DOHH2 (cell line): ENCODE results near the gene TBC1D22A.
"Not testable (repeated sequence)": the region's sequence is repeated elsewhere in the genome, so short reads cannot be mapped to it uniquely, and the experiment has no call there.

Experiments used
- EZH2phosphoT487 ChIP-seq: fragments of 200-600 bp; sonication (generic); IDR thresholded peaks from 2 replicates; pipeline ENCODE4 v1.6.1; 2017; ENCODE audit warnings: borderline replicate concordance, mild to moderate bottlenecking, antibody characterized with exemption, low read length, moderate library complexity, mixed read lengths
- TF ChIP-seq, protein P1 (sequence below): fragments of 200-600 bp; sonication (generic); IDR thresholded peaks from one replicate; pipeline ENCODE4 v1.5.1; 2014; ENCODE audit warnings: antibody characterized with exemption, mild to moderate bottlenecking, low read depth, low read length; ENCODE audit not compliant: poor library complexity, severe bottlenecking

DNA sequence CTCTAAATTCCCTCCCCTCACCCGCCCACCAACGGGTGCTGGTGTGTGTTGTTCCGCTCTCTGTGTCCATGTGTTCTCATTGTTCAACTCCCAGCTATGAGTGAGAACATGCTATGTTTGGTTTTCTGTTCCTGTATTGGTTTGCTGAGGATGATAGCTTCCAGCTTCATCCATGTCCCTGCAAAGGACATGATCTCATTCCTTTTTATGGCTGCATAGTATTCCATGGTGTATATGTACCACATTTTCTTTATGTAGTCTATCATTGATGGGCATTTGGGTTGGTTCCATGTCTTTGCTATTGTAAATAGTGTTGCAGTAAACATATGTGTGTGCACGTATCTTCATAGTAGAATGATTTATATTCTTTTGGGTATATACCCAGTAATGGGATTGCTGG lies 54.9 kb downstream of the TBC1D22A start:
- TF ChIP-seq, protein P1, sequence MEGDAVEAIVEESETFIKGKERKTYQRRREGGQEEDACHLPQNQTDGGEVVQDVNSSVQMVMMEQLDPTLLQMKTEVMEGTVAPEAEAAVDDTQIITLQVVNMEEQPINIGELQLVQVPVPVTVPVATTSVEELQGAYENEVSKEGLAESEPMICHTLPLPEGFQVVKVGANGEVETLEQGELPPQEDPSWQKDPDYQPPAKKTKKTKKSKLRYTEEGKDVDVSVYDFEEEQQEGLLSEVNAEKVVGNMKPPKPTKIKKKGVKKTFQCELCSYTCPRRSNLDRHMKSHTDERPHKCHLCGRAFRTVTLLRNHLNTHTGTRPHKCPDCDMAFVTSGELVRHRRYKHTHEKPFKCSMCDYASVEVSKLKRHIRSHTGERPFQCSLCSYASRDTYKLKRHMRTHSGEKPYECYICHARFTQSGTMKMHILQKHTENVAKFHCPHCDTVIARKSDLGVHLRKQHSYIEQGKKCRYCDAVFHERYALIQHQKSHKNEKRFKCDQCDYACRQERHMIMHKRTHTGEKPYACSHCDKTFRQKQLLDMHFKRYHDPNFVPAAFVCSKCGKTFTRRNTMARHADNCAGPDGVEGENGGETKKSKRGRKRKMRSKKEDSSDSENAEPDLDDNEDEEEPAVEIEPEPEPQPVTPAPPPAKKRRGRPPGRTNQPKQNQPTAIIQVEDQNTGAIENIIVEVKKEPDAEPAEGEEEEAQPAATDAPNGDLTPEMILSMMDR, result not testable (repeated sequence)
- not testable (repeated sequence) for TF ChIP-seq EZH2phosphoT487
